Astrocyte of the hippocampus (primary cell): ENCODE data around the gene NCF4.

Source experiments
- DNase-seq: peaks from one replicate; pipeline ENCODE4 v3.0.0; 2011; ENCODE audit warnings: low read depth, low spot score

NCF4 gene

GRCh38 chr22:36921309-36922104 lies 60.7 kb downstream of the NCF4 start:
- no peak for DNase-seq

DNA sequence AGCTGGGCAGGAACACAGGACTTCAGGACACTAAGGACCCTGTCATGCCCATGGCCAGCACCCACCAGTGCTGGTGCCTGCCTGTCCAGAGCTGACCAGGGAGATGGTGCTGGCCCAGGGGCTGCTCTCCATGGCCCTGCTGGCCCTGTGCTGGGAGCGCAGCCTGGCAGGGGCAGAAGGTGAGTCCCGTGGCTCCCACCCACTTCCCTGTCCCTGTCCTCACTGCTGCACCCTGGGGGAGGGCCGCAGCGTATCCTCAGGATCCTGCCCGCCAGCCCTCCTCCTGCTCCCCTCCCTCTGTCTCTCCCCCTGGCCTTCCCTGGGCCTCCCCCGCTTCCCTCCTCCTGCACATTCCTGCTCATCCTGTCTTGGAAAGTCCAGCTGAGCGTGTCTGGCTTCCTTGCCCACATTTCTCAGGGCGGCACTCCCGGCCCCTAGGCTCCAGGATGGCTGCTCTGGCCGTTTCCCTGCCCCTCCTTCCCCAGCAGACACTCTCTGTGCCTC lies 61.4 kb downstream of the NCF4 start:
- DNase-seq, result no peak

GRCh38 chr22:36922711-36923110 lies 61.9 kb downstream of the NCF4 start:
- DNase-seq, result no peak

- DNase-seq, result no peak
Observed at GRCh38 chr22:36923131-36923788, 62.5 kb downstream of the NCF4 start.

GRCh38 chr22:36924151-36924698 lies 63.4 kb downstream of the NCF4 start:
- DNase-seq, result no peak

DNA sequence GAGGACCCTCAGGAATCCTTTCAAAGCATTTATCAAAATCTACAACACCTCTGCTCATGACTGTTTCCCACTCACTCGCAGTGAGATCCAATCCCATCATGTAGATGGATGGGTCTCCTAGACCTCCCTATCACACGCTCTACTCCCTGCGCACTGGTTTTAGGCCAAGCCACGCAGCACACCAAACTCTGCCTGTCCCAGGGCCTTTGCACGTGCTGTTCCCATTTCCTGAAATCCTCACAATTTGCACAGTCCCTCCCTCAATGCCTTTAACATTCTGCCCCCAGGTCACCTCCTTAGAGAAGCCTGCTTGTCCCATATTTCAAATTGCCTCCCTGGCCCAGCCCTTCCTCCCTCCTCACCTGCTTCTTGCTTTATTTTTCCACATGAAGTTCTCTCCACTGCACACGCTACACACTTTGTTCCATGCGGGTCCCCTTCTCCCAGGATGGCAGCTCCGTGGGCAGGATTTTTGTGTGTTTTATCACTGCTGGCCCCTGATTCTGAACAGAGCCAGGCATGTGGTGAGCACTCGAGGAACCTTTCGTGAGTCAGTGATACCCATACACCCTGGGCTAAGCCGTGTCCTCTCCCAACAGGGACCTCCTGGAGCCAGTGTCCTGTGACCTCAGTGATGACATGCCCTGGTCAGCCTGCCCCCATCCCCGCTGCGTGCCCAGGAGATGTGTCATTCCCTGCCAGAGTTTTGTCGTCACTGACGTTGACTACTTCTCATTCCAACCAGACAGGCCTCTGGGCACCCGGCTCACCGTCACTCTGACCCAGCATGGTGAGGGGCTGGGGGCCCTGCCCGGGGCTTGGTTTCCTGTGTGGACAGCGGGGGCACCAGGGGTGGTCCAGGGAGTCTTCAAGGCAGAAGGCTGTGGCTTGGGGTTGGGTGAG lies 64.8 kb downstream of the NCF4 start:
- no peak for DNase-seq

GRCh38 chr22:36926309-36926708 lies 65.5 kb downstream of the NCF4 start:
- DNase-seq, result no peak

GRCh38 chr22:36926721-36927435 lies 66.1 kb downstream of the NCF4 start:
- DNase-seq, result no peak
